Endometrial microvascular endothelial cells (primary cell): ENCODE data around the gene SMCO3. TPM values are rescaled to one million over a fixed set of nuclear protein-coding genes. Genes with fewer than 3 reads are reported as not detected.
"Not testable (repeated sequence)": the region's sequence is repeated elsewhere in the genome, so short reads cannot be mapped to it uniquely, and the experiment has no call there.

Experiments used
- in situ Hi-C: cut with HindIII; loops from 2 replicates; pipeline ENCODE4 v1.10.0; 2017; ENCODE audit warnings: low sequenced_read_pairs, low pct_unique_long_range_greater_than_20kb; ENCODE audit errors: inconsistent ontology term
- total RNA-seq: library from RNA; depleted of rRNA; stranded (reverse); fragments of >200 nt; gene quantifications from one replicate; pipeline ENCODE4 v1.2.3, GENCODE V29; 2015; ENCODE audit errors: inconsistent ontology term

The SMCO3 gene
- total RNA-seq, 1 donor from 2014 or later, result not detected

DNA sequence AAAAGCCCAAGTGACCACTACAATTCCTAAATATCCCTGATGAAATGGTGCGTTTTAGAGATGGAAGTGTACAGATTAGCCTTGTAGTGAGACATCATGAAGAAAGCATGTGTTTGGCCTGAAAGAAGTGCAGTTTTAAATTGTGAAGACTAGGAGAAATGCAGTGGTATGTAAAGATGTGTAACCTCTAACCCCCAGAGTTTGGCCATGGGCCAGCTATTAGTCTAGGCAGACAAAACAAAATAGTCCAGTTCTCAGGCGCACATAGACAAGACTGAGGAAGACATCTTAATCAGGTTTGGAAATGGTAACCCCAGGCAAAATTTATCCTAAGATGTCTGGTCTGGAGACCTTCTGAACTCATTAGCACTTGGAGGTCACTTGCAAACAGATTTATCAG, 34.1 kb downstream of the SMCO3 start:
- in situ Hi-C loops, result loop anchor here (10.0 kb wide), 1 partner anchor 175 kb away; no protein-coding TSS in a partner anchor

DNA sequence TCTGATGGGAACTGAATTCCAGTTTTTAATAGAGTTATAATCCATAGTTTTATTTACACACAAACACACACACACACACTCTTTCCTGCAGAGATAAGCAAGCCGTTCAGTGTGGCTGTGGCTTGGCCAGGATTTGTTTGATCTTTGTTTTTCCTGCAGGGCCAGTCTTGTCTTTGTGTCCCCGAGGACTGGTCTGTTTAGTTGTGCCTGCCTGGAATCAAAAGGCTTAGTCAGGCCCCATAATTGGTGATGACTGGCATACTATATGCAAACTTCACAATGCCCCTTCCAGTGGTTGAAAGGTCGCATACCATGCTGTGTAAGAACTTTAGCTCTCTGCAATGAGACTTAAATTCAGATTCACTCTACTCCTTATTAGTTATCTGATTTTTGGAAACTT, 36.7 kb downstream of the SMCO3 start:
- in situ Hi-C loops, result loop anchor here (10.0 kb wide), 1 partner anchor 178 kb away; no protein-coding TSS in a partner anchor

DNA sequence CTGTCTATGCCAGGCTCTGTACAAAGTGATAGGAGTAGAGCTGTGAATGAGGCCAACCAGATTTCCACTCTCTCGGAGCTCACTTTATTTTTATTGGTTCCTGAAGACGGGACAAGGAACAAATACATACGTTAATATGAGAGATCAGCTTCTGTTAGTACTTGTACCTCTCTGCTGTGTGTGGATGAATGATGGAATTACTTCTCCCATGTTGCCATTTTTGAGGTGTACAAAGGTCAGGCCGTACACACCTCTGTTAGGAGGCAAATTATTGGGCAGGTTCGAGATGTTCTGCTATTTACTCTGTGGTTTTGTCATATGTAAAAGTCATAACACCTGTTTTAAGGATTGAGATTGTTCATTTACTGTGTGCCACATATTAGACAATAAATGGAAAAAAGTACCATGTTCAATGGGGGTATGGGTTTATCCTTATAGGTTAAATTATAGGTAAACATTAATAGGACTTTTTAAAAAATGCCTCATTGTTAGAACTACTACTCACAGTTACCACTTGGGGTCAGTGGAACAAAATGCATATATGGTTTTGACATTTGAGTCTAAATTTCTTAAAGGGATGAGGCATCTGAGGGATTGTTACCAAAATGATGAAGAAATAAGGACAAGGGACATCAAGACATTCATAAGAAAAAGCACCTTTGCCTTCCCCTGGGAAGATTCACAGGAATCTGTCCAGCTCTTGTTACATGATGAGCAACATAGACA, 37.6 kb downstream of the SMCO3 start:
- in situ Hi-C loops, result loop anchor here (10.0 kb wide), 1 partner anchor 178 kb away; no protein-coding TSS in a partner anchor

DNA sequence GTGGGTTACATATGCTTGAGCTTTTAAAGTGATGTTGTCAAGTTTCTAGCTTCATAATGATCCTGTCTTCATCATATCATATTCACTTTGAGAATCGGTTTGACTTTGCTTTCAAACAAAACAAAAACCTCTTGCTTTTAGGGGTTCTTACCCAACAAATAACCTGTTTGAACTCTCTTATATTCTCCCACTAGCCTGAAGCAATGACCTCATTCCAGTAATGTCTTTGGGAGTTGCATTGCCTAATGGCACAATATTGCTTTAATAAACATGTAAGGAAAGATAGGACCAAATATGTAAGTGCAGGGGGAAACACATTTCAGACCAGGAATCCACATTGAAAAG, 38.4 kb downstream of the SMCO3 start:
- in situ Hi-C loops, result loop anchor here (10.0 kb wide), 1 partner anchor 179 kb away; no protein-coding TSS in a partner anchor

DNA sequence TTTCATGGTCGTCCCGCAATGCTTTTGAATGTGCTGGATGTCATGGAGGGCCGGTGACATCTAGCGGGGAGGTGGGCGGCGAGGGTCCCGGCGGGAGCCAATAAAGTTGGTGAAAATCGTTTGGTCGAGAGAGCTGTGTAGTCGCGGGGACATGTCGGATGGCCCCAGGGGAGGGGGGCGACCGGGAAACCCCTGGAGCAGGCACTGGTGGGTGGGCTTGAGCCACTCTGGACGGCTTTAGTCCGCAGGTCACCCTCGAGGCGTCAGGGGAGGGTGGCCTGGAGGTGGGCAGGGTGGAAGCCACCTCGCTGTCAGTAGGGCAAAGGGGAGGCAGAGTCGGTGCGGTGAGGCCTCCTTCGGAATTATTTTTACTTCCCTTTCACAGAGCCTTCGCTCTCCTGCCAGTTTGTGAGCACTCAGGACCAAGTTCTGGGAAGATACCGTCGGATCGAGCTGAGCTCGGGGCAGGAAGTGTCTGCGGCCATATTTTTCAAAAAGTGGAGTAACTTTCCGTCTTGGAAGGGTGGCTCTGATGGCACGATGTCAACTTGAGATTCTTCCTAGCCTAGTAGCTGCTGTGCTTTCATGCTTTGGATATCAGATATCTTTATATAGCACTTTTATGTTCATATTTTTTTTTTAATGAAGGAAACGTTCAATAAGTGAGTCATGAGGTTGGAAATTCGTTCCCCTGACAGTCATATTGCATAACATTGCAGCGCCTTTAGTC, 38.9 kb downstream of the SMCO3 start:
- in situ Hi-C loops, result loop anchor here (10.0 kb wide), 1 partner anchor 180 kb away; no protein-coding TSS in a partner anchor

DNA sequence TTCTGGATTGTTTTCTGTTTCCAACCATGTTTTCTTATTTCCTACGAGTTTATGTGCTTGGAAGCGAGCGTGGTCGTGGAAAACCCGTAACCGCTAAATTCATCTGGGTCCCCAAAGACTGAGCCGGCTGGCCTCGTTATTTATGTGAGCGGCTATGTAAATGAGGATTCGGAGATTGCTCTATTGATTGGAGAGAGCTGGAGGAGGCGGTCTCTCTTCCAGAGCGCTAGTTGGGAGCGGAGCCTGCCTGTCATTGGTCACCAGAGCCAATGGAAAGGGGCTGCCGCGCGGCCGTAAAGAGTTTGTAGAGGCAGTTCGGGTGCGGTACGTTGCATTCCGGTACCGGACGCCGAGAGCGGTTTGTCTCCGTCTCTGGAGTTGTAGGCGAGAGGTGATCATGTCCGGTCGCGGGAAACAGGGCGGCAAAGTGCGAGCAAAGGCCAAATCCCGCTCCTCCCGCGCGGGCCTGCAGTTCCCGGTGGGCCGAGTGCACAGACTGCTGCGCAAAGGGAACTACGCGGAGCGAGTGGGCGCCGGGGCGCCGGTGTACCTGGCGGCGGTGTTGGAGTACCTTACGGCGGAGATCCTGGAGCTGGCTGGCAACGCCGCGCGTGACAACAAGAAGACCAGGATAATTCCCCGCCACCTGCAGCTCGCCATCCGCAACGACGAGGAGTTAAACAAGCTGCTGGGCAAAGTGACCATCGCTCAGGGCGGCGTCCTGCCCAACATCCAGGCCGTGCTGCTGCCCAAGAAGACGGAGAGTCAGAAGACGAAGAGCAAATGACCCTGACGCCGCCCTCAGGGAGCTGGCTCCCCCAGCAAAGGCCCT, 39.7 kb downstream of the SMCO3 start:
- in situ Hi-C loops, result loop anchor here (10.0 kb wide), 1 partner anchor 181 kb away; no protein-coding TSS in a partner anchor

DNA sequence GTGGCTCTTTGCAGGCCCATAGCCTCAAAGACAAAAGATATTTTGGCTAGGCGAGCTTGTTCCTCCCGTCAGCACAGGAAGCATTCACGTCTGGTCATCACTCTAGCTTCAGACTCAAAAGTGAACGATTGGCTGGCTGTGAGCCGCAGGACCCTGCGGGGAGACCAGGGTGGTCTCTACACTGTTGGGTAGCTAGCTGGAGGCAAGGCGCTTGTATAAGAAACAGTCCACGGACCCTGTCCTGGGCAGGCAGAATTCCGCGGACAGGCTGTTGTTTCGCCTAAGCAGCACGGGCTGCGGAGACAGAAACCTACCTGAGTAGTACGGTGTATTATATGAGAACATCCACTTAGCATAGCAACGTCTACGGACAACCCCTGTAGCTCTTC, 40.3 kb downstream of the SMCO3 start:
- in situ Hi-C loops, result loop anchor here (10.0 kb wide), 1 partner anchor 181 kb away; no protein-coding TSS in a partner anchor

DNA sequence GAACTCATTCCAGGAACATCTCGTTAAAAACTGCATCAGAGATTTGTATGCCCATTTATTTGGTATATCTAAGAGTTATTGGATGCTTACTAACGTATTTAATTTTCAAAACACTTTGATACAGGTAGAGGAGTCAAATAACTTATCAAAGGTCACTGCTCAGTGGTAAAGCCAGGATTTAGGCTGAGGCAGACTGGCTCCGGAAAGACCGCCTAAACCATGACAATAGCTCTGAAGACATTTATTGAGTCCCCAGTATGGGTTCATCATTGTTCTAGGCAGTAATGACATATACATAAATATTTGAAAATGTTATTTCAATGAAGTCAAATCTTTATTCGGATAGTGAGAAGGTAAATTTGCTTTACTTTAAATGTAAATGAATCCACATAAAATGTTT, 41.0 kb downstream of the SMCO3 start:
- in situ Hi-C loops, result loop anchor here (10.0 kb wide), 1 partner anchor 182 kb away; no protein-coding TSS in a partner anchor

DNA sequence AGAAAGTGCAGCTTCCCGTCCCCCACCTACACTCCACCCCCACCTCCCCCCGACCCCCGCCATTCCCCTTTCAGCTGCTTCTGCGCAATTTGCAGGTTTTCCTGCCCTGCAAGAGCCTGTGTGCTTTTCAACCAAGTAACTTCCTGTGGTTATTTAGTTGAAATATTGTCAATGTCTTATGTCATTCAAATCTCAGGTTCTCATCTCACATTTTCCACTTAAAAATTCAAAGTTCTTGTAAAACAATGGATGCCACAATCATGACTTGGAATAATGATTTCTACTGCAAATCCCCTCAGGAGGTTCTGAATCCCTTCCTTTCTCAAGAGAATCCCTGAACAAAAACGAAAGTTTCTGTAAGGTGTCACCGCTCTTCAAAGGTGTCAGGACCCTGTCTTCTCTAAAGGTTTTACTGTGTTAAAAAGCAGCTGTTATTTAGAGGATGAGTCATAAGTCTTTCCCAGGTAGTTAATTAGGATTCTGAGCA, 42.3 kb downstream of the SMCO3 start:
- in situ Hi-C loops, result loop anchor here (10.0 kb wide), 1 partner anchor 183 kb away; no protein-coding TSS in a partner anchor

DNA sequence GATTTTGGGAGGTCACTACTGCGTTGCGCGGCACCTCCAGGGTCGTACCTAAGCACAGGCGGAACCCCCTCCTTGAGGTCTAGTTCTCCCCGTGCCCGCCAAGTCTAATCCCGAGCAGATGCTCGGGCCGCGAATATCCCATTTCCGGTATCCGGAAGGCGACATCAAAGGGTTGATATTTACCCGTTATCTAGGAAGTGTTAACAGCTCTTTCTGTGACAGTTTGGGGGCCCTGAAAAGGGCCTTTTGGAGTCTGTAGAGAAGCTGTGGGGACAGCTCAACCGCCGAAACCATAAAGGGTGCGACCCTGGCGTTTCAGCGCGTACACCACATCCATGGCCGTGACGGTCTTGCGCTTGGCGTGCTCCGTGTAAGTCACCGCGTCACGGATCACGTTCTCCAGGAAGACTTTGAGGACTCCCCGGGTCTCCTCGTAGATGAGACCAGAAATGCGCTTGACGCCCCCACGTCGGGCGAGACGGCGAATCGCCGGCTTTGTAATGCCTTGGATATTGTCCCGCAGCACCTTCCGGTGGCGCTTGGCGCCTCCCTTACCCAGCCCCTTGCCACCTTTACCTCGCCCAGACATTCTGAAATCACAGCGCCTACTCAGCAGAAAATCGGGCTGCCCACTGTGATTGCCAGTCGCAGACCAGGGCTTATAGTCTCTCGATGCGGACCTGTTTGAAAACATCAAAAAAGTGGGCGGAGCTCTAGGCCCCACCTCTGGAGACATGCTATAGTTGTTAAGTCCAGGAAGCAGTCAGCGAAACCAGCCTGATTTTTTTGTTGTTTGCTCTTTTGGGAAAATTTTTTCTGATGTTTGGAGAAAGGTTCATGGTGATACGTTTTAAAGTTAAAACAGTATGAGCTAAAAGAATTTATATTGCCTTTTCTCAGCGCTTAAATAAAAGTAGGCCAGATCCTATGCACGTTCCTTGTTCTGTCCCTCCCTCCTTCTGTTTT, 43.2 kb downstream of the SMCO3 start:
- in situ Hi-C loops, result loop anchor here (10.0 kb wide), 1 partner anchor 184 kb away; no protein-coding TSS in a partner anchor

DNA sequence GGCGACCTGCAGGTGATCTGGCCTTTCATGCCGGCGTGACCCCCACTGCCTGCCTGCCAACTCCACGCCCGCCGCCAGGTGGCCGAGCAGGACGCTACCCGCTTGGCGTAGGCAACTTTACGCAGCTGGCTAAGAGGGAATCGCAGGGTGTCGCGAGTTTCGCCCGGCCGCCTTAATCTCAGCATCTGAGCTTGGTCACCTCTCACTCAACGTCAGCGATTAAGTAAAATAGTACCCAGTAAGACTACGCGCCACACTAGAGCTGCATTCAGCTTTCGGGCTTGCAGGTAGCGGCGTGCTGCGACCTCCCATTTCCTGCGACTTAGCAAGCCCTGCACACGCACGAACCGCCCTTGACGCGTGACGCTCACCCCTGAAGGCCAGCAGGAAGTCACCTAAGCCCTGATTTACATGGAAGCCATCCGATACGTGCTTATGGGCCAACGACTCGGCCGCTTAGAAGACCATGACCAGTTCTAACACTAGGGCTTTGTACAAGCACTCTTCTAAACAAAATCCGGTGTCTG, 44.0 kb downstream of the SMCO3 start:
- in situ Hi-C loops, result loop anchor here (10.0 kb wide), 1 partner anchor 185 kb away; no protein-coding TSS in a partner anchor

DNA sequence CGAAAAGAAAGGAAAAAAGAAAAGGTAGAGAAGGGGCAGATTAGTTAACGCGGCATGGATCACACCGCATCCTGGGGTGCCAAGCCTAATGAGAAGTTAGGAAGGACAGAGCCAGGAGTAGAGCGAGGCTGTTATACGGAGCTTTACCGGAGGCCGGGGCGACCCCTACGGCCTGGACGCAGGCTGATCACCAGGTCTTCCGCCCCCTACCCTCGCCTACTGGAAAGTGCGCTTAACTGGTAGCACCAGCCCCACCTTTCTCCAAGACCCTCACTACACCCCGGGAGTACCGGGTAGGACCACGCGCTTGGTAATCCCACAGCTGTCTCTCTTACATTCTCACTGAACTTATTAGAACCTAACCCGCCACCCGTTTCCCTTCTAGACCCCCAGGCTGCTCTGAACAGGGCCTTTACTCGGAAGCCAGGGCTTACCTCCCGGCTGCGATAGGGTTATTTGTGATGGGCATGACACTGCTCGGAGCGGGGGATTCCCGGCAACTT, 44.5 kb downstream of the SMCO3 start:
- in situ Hi-C loops, result no loop called here

DNA sequence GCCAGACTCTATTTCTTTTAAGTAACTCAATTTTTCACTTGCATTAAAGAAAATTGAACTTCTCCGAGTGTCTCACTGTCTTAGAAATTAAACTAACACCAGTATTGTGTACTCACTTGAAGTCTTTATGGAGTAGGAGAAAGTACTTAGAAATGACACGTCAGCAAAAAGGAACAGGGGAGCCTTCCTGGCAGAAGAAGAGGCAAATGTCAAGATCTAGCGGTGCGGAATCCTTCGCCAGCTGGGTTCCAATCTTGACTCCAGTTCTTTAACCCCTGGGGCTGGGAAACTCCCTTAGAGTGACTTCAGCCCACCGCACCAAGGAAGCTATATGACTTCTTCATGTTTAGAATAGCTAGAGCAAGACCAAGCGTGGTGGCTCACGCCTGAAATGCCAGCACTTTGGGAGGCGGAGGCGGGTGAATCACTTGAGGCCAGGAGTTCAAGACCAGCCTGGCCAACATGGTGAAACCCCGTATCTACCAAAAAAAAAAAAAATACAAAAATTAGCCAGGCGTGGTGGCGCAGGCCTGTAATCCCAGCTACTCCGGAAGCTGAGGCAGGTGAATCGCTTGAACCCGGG, 45.1 kb downstream of the SMCO3 start:
- in situ Hi-C loops, result no loop called here

DNA sequence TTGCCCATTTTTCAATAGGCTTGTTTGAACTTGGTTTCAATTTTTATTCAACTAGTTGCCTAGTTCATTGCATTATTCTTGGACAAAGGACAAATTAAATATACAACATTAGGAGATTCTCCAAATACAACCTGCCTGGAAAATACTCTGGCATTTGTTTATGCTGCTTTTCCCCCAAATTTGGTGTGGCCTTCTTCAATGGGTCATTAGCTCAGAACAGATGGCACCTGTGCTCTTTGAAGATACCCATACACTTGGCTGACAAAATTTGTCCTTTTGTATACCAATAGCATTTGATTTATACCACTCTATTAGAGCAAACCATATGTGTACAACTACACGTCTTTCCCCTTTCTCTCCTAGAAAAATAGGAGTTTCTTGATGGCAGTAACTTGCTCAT, 46.4 kb downstream of the SMCO3 start:
- in situ Hi-C loops, result no loop called here

DNA sequence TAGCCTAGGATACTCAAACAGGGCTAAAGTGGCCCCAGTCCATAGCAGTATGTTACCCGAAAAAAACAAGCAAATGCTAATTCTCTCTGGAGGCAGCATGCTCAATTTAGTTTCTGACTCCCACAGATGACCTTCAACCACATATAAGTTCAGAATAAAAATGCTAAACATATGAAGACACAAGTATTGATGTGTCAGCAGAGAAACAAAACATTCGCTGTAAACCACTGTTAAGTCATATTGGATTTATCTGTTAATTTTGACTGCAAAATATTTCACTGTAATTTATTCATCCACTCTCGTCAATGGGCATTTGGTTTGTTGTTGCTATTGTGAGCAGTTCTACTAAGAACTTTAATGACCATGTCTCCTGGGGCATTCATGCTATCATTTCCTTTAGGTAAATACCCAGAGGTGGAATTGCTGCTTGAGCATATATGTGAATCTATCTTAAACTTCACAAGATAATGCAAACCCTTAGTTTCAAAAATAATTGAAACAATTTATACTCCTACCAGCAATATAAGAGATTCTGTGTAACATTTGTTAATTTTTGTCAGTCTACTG, 47.2 kb downstream of the SMCO3 start:
- in situ Hi-C loops, result no loop called here

DNA sequence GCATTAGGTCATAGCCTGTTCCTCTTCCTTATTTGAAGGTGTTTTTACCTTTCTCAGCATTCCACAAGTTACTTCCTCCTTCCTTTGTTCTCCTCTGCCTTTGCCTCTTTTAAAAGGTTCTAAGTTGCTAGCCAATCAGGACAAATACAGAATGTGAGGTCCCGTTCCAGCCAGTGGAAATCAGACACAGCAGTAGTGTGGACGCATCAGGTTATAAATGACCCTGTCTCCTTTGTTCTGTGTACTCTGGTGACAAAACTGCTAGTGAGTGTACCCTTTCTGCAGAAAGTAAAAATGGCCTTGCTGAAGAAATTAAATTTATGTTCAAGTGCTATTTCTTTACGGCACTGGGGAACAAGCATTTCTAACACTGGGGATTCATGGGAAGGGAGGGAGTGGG, 48.0 kb downstream of the SMCO3 start:
- in situ Hi-C loops, result not testable (repeated sequence)

DNA sequence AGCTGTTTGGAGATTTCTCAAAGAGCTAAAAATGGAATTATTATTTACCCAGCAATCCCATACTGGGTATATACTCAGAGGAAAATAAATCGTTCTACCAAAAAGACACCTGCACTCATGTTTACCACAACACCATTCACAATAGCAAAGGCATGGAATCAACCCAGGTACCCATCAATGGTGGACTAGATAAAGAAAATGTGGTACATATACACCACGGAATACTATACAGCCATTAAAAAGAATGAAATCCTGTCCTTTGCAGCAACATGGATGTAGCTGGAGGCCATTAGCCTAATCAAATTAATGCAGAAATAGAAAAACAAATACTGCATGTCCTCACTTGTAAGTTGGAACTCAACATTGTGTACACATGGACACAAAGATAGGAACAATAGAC, 48.6 kb downstream of the SMCO3 start:
- in situ Hi-C loops, result no loop called here
